Effector memory CD4-positive, alpha-beta T cell (primary cell): ENCODE measurements around the gene ADAM8.

Experiments used
- DNase-seq, 3 donors: peaks; one replicate each; pipeline ENCODE4 v3.0.0-alpha.2; 2020
- H3K27ac ChIP-seq: 2 replicates; pipeline ENCODE4 v1.7.0; 2013; ENCODE audit warnings: mild to moderate bottlenecking, low read length, moderate library complexity; ENCODE audit not compliant: insufficient read depth, poor library complexity, severe bottlenecking
- H3K27me3 ChIP-seq: replicated peaks from 2 replicates; pipeline ENCODE4 v1.7.0; 2013; ENCODE audit warnings: mild to moderate bottlenecking, low read length; ENCODE audit not compliant: insufficient read depth, control insufficient read depth, poor library complexity, severe bottlenecking
- H3K36me3 ChIP-seq: 2 replicates; pipeline ENCODE4 v1.7.0; 2013; ENCODE audit warnings: mild to moderate bottlenecking, low read length, moderate library complexity; ENCODE audit not compliant: control insufficient read depth, insufficient read depth
- H3K4me1 ChIP-seq: 2 replicates; pipeline ENCODE4 v1.7.0; 2013; ENCODE audit warnings: low read length, mild to moderate bottlenecking; ENCODE audit not compliant: control insufficient read depth, insufficient read depth, poor library complexity, severe bottlenecking
- H3K4me3 ChIP-seq: 2 replicates; pipeline ENCODE4 v1.7.0; 2013; ENCODE audit warnings: low read length, low read depth, mild to moderate bottlenecking; ENCODE audit not compliant: insufficient read depth, poor library complexity, severe bottlenecking
- H3K9me3 ChIP-seq: 2 replicates; pipeline ENCODE4 v1.7.0; 2013; ENCODE audit warnings: mild to moderate bottlenecking, low read length, moderate library complexity; ENCODE audit not compliant: control insufficient read depth

ADAM8 gene

GRCh38 chr10:133316266-133316665, 39.6 kb upstream of the ADAM8 start:
- H3K36me3 ChIP-seq = peaks cover 11% of the 10 kb centered on the region
- no peak overlapping the region for H3K4me3 ChIP-seq
- H3K27me3 ChIP-seq = no peaks in the 10 kb centered on the region
- no peak for DNase-seq
- H3K4me1 ChIP-seq = no peaks in the 10 kb centered on the region
- no peaks in the 10 kb centered on the region for H3K9me3 ChIP-seq
- H3K27ac ChIP-seq = no peak overlapping the region

GRCh38 chr10:133315847-133316246, 39.2 kb upstream of the ADAM8 start:
- no peaks in the 10 kb centered on the region for H3K27me3 ChIP-seq
- H3K36me3 ChIP-seq = peaks cover 16% of the 10 kb centered on the region
- no peak overlapping the region for H3K4me3 ChIP-seq
- DNase-seq = no peak
- H3K9me3 ChIP-seq = no peaks in the 10 kb centered on the region
- no peak overlapping the region for H3K27ac ChIP-seq
- H3K4me1 ChIP-seq = no peaks in the 10 kb centered on the region

- Histone ChIP-seq H3K27me3 (no peaks in the 10 kb centered on the region), H3K27ac (no peak overlapping the region), H3K4me1 (no peaks in the 10 kb centered on the region), H3K36me3 (peaks cover 25% of the 10 kb centered on the region), H3K4me3 (no peak overlapping the region), H3K9me3 (no peaks in the 10 kb centered on the region)
- no peak for DNase-seq
Measured at GRCh38 chr10:133314911-133315310, 38.2 kb upstream of the ADAM8 start.

GRCh38 chr10:133313192-133313591, 36.5 kb upstream of the ADAM8 start:
- no peaks in the 10 kb centered on the region for H3K27me3 ChIP-seq
- DNase-seq = no peak
- peaks cover 5% of the 10 kb centered on the region for H3K4me1 ChIP-seq
- no peak overlapping the region for H3K27ac ChIP-seq
- peaks cover 27% of the 10 kb centered on the region for H3K36me3 ChIP-seq
- H3K4me3 ChIP-seq = no peak overlapping the region
- H3K9me3 ChIP-seq = no peaks in the 10 kb centered on the region

- peaks cover 7% of the 10 kb centered on the region for H3K4me1 ChIP-seq
- no peak for DNase-seq
Measured at GRCh38 chr10:133312769-133313145, 36.1 kb upstream of the ADAM8 start.

GRCh38 chr10:133312016-133312768, 35.5 kb upstream of the ADAM8 start:
- no peaks in the 10 kb centered on the region for H3K9me3 ChIP-seq
- H3K36me3 ChIP-seq = peaks cover 27% of the 10 kb centered on the region
- no peaks in the 10 kb centered on the region for H3K27me3 ChIP-seq
- peaks cover 11% of the 10 kb centered on the region for H3K4me1 ChIP-seq
- H3K27ac ChIP-seq = no peak overlapping the region
- DNase-seq = no peak
- H3K4me3 ChIP-seq = no peak overlapping the region

More at GRCh38 chr10:133312769-133313145, 36.1 kb upstream of the ADAM8 start:
- Histone ChIP-seq H3K4me3 (no peak overlapping the region), H3K9me3 (no peaks in the 10 kb centered on the region), H3K36me3 (peaks cover 27% of the 10 kb centered on the region), H3K27ac (no peak overlapping the region), H3K27me3 (no peaks in the 10 kb centered on the region)

- Histone ChIP-seq H3K36me3 (peaks cover 27% of the 10 kb centered on the region), H3K27ac (no peak overlapping the region), H3K27me3 (no peaks in the 10 kb centered on the region), H3K4me3 (no peak overlapping the region), H3K9me3 (no peaks in the 10 kb centered on the region), H3K4me1 (peaks cover 16% of the 10 kb centered on the region)
- DNase-seq = no peak
Measured at GRCh38 chr10:133311570-133311969, 34.9 kb upstream of the ADAM8 start.

GRCh38 chr10:133310789-133311188, 34.1 kb upstream of the ADAM8 start:
- no peak overlapping the region for H3K27ac ChIP-seq
- no peaks in the 10 kb centered on the region for H3K27me3 ChIP-seq
- H3K36me3 ChIP-seq = peaks cover 27% of the 10 kb centered on the region
- peaks cover 16% of the 10 kb centered on the region for H3K4me1 ChIP-seq
- H3K4me3 ChIP-seq = no peak overlapping the region
- no peaks in the 10 kb centered on the region for H3K9me3 ChIP-seq
- no peak for DNase-seq

GRCh38 chr10:133310399-133310755, 33.7 kb upstream of the ADAM8 start:
- Histone ChIP-seq H3K36me3 (peaks cover 31% of the 10 kb centered on the region), H3K27ac (no peak overlapping the region), H3K4me1 (peaks cover 16% of the 10 kb centered on the region), H3K9me3 (no peaks in the 10 kb centered on the region), H3K27me3 (no peaks in the 10 kb centered on the region), H3K4me3 (no peak overlapping the region)
- DNase-seq = no peak

- H3K27me3 ChIP-seq = no peaks in the 10 kb centered on the region
- peaks cover 33% of the 10 kb centered on the region for H3K36me3 ChIP-seq
- no peaks in the 10 kb centered on the region for H3K9me3 ChIP-seq
- peaks cover 16% of the 10 kb centered on the region for H3K4me1 ChIP-seq
- H3K27ac ChIP-seq = no peak overlapping the region
- no peak for DNase-seq
- no peak overlapping the region for H3K4me3 ChIP-seq
Measured at GRCh38 chr10:133309720-133310398, 33.2 kb upstream of the ADAM8 start.
